22Rv1 (cell line): ENCODE data around the gene KAZN.

Experiments used
- H3K27ac ChIP-seq: fragments of 450-650 bp; 2 replicates; pipeline ENCODE4 v1.5.1; 2017
- ZFX ChIP-seq: fragments of 450-650 bp; IDR thresholded peaks from 2 replicates; pipeline ENCODE4 v1.6.1; 2017; ENCODE audit warnings: antibody characterized with exemption, borderline replicate concordance
- TF ChIP-seq, protein P1 (sequence below): fragments of 450-650 bp; IDR thresholded peaks from 2 replicates; pipeline ENCODE4 v1.5.1; 2017; ENCODE audit warnings: mild to moderate bottlenecking

The KAZN gene

DNA sequence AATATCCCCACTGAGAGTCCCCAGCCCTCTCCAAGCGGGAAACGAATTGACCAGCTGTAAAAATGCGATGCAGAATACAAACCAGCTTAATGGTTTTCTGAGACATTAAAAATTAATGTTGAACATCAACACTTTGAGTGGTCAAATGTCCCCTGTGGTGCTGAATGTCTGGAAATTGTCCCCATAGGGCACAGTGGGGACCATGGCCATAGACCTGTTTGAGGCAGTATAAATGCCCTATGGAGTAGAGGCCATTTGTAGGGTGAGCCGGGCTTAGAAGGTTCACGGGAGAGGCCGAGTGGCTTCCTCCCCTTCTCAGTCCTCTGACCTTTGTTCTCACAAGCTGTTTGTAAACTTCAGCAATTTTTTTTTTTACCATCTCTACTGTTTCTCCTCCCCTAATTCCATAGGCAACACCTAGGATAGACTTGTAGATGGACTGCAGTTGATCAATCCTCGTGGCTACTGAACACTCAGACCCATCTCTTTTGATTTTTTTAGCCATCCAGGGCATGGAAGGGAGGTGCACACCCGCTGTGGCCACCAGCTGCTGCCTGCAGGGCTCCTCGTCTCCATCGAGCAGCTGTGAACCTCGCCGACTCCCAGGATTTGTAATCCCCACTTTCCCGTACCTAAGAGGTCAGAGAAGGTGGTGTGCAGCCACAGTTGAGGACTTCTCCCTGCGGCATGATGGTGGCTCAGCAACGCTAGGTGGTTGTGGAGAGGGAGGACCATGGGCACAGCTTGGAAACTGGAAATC, 41.0 kb downstream of the KAZN start:
- TF ChIP-seq, protein P1, sequence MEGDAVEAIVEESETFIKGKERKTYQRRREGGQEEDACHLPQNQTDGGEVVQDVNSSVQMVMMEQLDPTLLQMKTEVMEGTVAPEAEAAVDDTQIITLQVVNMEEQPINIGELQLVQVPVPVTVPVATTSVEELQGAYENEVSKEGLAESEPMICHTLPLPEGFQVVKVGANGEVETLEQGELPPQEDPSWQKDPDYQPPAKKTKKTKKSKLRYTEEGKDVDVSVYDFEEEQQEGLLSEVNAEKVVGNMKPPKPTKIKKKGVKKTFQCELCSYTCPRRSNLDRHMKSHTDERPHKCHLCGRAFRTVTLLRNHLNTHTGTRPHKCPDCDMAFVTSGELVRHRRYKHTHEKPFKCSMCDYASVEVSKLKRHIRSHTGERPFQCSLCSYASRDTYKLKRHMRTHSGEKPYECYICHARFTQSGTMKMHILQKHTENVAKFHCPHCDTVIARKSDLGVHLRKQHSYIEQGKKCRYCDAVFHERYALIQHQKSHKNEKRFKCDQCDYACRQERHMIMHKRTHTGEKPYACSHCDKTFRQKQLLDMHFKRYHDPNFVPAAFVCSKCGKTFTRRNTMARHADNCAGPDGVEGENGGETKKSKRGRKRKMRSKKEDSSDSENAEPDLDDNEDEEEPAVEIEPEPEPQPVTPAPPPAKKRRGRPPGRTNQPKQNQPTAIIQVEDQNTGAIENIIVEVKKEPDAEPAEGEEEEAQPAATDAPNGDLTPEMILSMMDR: no peak
- TF ChIP-seq ZFX: no peak
- H3K27ac ChIP-seq: no peak overlapping the region

GRCh38 chr1:14642712-14643111, 44.2 kb downstream of the KAZN start:
- no peak for TF ChIP-seq ZFX
- TF ChIP-seq, protein P1: no peak
- H3K27ac ChIP-seq: no peak overlapping the region

DNA sequence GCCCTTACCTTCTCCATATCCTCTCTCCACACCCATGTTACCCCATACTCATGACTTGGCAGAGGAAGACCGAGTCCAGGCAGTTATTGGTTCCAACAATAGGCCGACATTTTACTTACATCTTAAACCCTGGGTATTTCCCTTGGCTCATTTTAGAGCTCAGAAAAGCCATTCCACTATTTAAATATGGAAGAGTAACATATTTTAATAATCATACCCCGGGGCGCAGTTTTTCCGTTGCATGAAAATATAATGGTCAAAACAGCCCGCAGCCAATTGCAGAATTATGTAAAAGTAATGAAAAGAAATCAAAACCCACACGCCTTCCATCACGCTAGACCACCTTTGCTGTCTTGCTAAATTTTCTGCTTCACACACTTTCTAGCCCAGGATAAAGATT, 48.5 kb downstream of the KAZN start:
- no peak for TF ChIP-seq ZFX
- TF ChIP-seq, protein P1: no peak
- no peak overlapping the region for H3K27ac ChIP-seq

DNA sequence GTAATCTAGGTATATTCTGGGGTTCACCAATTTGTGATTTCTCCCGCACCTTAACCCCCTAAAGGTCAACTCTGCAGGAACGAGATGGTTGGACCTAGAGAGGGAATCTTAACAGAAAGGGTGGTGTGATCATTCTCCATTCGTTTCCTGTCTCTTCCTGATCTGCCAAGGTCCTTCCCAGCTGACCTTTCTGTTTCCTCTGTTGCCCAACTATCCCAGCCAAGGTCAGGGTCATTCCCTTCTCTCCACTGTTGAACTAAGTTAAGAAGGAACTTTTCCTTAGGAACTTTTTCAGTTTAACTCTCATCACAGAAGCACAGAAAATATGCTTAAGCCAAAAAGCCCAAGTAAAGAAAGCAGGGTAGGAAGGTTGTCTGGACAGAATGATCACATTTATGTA, 49.3 kb downstream of the KAZN start:
- H3K27ac ChIP-seq: no peak overlapping the region
- TF ChIP-seq, protein P1: no peak
- no peak for TF ChIP-seq ZFX

- TF ChIP-seq, protein P1: no peak
- TF ChIP-seq ZFX: no peak
- no peak overlapping the region for H3K27ac ChIP-seq
Measured at GRCh38 chr1:14648391-14648790, 49.9 kb downstream of the KAZN start.

GRCh38 chr1:14648896-14649855, 50.7 kb downstream of the KAZN start:
- no peak for TF ChIP-seq ZFX
- TF ChIP-seq, protein P1: no peak

More at GRCh38 chr1:14648896-14649855, 50.7 kb downstream of the KAZN start:
- H3K27ac ChIP-seq: no peak overlapping the region
